HepG2 (cell line): Measurements from ENCODE around the gene CD36. TPM values are rescaled to one million over a fixed set of nuclear protein-coding genes. Genes with fewer than 3 reads are reported as not detected.

Experiments used
- ATAC-seq: fragments of 200-7000 bp; cut with Tn5 transposase; 3 replicates; pipeline ENCODE4 v1.9.1; 2020; ENCODE audit warnings: mild to moderate bottlenecking, moderate library complexity
- BruUV-seq: library from RNA; stranded (reverse); fragments of 400-500 nt; replicated peaks from 2 replicates; lab custom pipeline; 2021; lab: Mats Ljungman, UMichigan
- CTCF ChIA-PET: fragments of 300-600 bp; formaldehyde crosslinking; extraction: SDS; loops from one replicate; lab custom pipeline; 2021; ENCODE audit warnings: low total read pairs, inconsistent platforms, low intra/inter-chr PET ratio; lab: Yijun Ruan, JAX
- POLR2A ChIA-PET: fragments of 350-600 bp; sonication (Branson Sonifier 250); formaldehyde crosslinking; loops from one replicate; lab custom pipeline; 2020; ENCODE audit warnings: antibody characterized with exemption, inconsistent platforms; lab: Yijun Ruan, JAX
- DNase-seq: peaks from one replicate; pipeline ENCODE4 v3.0.0-alpha.2; 2015; ENCODE audit warnings: low spot score
- FAIRE-seq: peaks from 3 replicates; lab custom pipeline; 2011; peaks lifted over from hg19 to GRCh38; lab: Jason Lieb, UNC
- H2AFZ ChIP-seq: one replicate; pipeline ENCODE4 v1.6.1; 2011; ENCODE audit warnings: low read length, inconsistent platforms
- H3K27ac ChIP-seq: fragments of 300-600 bp; 3 replicates; pipeline ENCODE4 v1.8.0; 2011; ENCODE audit warnings: mixed run types, mild to moderate bottlenecking, mixed read lengths, low read length, inconsistent platforms; ENCODE audit not compliant: insufficient read depth; ENCODE audit errors: extremely low read length
- H3K27me3 ChIP-seq, 2 experiments: fragments of 200-600 bp in 1 of 2; 2 replicates in 1 of 2; 3 replicates in 1 of 2; pipeline versions ENCODE4 v1.6.0 to v1.8.0; 2011; ENCODE audit warnings: low read length in 2 of 2, mild to moderate bottlenecking in 2 of 2, moderate library complexity in 2 of 2, inconsistent platforms in 1 of 2; ENCODE audit not compliant: insufficient read depth in 2 of 2, control insufficient read depth in 1 of 2
- H3K36me3 ChIP-seq, 2 experiments: fragments of 200-600 bp in 1 of 2; replicated peaks in 1 of 2; 2 replicates in 1 of 2; 3 replicates in 1 of 2; pipeline versions ENCODE4 v1.5.1 to v1.8.0; 2011; ENCODE audit warnings: low read length in 2 of 2, inconsistent platforms in 1 of 2; ENCODE audit not compliant: insufficient read depth in 2 of 2, control insufficient read depth in 1 of 2
- H3K4me1 ChIP-seq: 2 replicates; pipeline ENCODE4 v1.5.1; 2012; ENCODE audit warnings: low read length, inconsistent platforms; ENCODE audit not compliant: insufficient read depth
- H3K4me2 ChIP-seq: 2 replicates; pipeline ENCODE4 v1.6.0; 2011; ENCODE audit warnings: low read depth, low read length, inconsistent platforms
- H3K4me3 ChIP-seq, 3 experiments: fragments of 200-600 bp in 1 of 3; sonication (generic), shearing (Covaris generic) in 1 of 3; replicated peaks in 1 of 3; 2 replicates each; pipeline ENCODE4 v1.5.1; 2011 to 2016; ENCODE audit warnings: low read length in 3 of 3, inconsistent platforms in 2 of 3, low read depth in 2 of 3, mild to moderate bottlenecking in 2 of 3, control low read depth in 1 of 3, mixed read lengths in 1 of 3; ENCODE audit not compliant: insufficient read depth in 1 of 3
- H3K79me2 ChIP-seq: one replicate; pipeline ENCODE4 v1.6.1; 2011; ENCODE audit warnings: low read length, inconsistent platforms; ENCODE audit not compliant: insufficient read depth
- H3K9ac ChIP-seq: 2 replicates; pipeline ENCODE4 v1.6.0; 2011; ENCODE audit warnings: mild to moderate bottlenecking, low read depth, low read length, inconsistent platforms; ENCODE audit not compliant: insufficient read depth
- H3K9me3 ChIP-seq: 2 replicates; pipeline ENCODE4 v1.5.1; 2012; ENCODE audit warnings: mild to moderate bottlenecking, low read length
- H4K20me1 ChIP-seq: 2 replicates; pipeline ENCODE4 v1.6.0; 2011; ENCODE audit warnings: inconsistent platforms, mild to moderate bottlenecking, low read length, moderate library complexity; ENCODE audit not compliant: insufficient read depth
- BRCA1 ChIP-seq: sonication (generic); formaldehyde crosslinking; IDR thresholded peaks from 2 replicates; pipeline ENCODE4 v1.4.0; 2020; ENCODE audit warnings: missing genetic modification reagents
- CCDC6 ChIP-seq: sonication (generic); formaldehyde crosslinking; IDR thresholded peaks from 2 replicates; pipeline ENCODE4 v1.8.1; 2022; ENCODE audit warnings: mild to moderate bottlenecking, missing genetic modification reagents, moderate library complexity
- JUN ChIP-seq: sonication (generic); formaldehyde crosslinking; IDR thresholded peaks from 2 replicates; pipeline ENCODE4 v1.4.0; 2020; ENCODE audit warnings: mild to moderate bottlenecking, missing genetic modification reagents
- NAIF1 ChIP-seq: sonication (generic); formaldehyde crosslinking; IDR thresholded peaks from 2 replicates; pipeline ENCODE4 v1.5.0; 2020; ENCODE audit warnings: mild to moderate bottlenecking, missing genetic modification reagents, borderline replicate concordance
- SMYD3 ChIP-seq: sonication (generic); formaldehyde crosslinking; IDR thresholded peaks from 2 replicates; pipeline ENCODE4 v1.8.1; 2023; ENCODE audit warnings: mild to moderate bottlenecking, missing genetic modification reagents
- TARDBP ChIP-seq: sonication (generic); formaldehyde crosslinking; IDR thresholded peaks from 2 replicates; pipeline ENCODE4 v1.8.0; 2022; ENCODE audit warnings: mild to moderate bottlenecking, missing genetic modification reagents
- TP53 ChIP-seq: sonication (generic); formaldehyde crosslinking; conservative IDR thresholded peaks from 2 replicates; pipeline ENCODE4 v1.4.0; 2020; ENCODE audit warnings: missing genetic modification reagents
- ZNF224 ChIP-seq: sonication (generic); formaldehyde crosslinking; IDR thresholded peaks from 2 replicates; pipeline ENCODE4 v1.5.0; 2020; ENCODE audit warnings: mild to moderate bottlenecking, missing genetic modification reagents
- ZNF30 ChIP-seq: sonication (generic); formaldehyde crosslinking; IDR thresholded peaks from 2 replicates; pipeline ENCODE4 v1.5.0; 2020; ENCODE audit warnings: mild to moderate bottlenecking, missing genetic modification reagents
- ZNF674 ChIP-seq: sonication (generic); formaldehyde crosslinking; IDR thresholded peaks from 2 replicates; pipeline ENCODE4 v1.5.0; 2020; ENCODE audit warnings: low read depth, mild to moderate bottlenecking, missing genetic modification reagents
- WGBS: methylation state at CpG from one replicate; pipeline ENCODE4 v1.1.6; 2017; ENCODE audit warnings: low lambda C conversion rate; 5-methylcytosine and 5-hydroxymethylcytosine counted together
- in situ Hi-C: cut with HindIII; loops from 2 replicates; pipeline ENCODE4 v1.10.0; 2017; ENCODE audit warnings: low pct_unique_long_range_greater_than_20kb; ENCODE audit not compliant: extremely low pct_ligation_motif_present
- intact Hi-C: fragments of 100-400 bp; cut with micrococcal nuclease; formaldehyde crosslinking; loops from one replicate; pipeline ENCODE4 v1.10.0; 2022; ENCODE audit not compliant: unreplicated experiment
- polyA plus RNA-seq, 8 experiments: library from polyadenylated mRNA; depleted of rRNA in 3 of 8; stranded (reverse) in 7 of 8; unstranded in 1 of 8; fragments of >200 nt; fragmentation: Illumina TruSeq in 4 of 8; extraction: Trizol in 4 of 8; gene quantifications; 2 replicates each; pipeline versions ENCODE4 v1.2.1 to v1.2.3, GENCODE V29; 2011 to 2016; ENCODE audit warnings: low read depth in 4 of 8, missing spikeins in 1 of 8, mixed read lengths in 1 of 8; ENCODE audit not compliant: insufficient read depth in 1 of 8
- total RNA-seq, 5 experiments: library from RNA; depleted of rRNA; stranded (reverse); fragments of >200 nt; fragmentation: Illumina TruSeq; extraction: Trizol; gene quantifications; 2 replicates each; pipeline ENCODE4 v1.2.3, GENCODE V29; 2016; ENCODE audit warnings: low read depth in 1 of 5
- TF ChIP-seq, protein P1 (sequence below): conservative IDR thresholded peaks from 2 replicates; pipeline ENCODE4 v1.6.1; 2018; ENCODE audit warnings: missing genetic modification reagents
- TF ChIP-seq, protein P2 (sequence below): IDR thresholded peaks from 2 replicates; pipeline ENCODE4 v1.6.1; 2016; ENCODE audit warnings: low read depth, control low read depth
- TF ChIP-seq, protein P3 (sequence below): sonication (generic); formaldehyde crosslinking; IDR thresholded peaks from 2 replicates; pipeline ENCODE4 v1.5.0; 2020; ENCODE audit warnings: mild to moderate bottlenecking, missing genetic modification reagents

Gene CD36
- total and polyA plus RNA-seq, 2 of the 13 experiments (the other 11 are each of a cell fraction or from before 2014, with no cell fraction given) = 2.8 to 4.8 TPM

DNA sequence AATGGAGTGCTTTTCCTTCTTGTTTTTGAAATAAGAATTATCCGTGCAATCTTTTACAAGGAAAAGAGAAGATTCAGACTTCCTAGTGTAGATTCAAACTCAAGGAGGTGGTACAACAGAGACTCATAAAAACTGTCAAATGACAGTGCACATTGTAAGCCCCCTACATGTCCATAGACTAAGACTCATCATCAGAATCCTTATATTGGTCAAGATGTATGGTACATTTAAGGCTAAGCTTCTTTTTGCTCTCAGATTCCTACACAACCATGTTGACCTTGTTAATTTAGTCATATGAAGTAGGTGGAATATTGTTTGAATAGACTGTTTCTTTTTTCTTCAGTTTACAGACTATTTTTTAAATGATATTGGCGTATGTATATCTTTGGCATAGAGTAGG is 11.6 kb downstream of the CD36 start (continued):
- TF ChIP-seq, protein P1, sequence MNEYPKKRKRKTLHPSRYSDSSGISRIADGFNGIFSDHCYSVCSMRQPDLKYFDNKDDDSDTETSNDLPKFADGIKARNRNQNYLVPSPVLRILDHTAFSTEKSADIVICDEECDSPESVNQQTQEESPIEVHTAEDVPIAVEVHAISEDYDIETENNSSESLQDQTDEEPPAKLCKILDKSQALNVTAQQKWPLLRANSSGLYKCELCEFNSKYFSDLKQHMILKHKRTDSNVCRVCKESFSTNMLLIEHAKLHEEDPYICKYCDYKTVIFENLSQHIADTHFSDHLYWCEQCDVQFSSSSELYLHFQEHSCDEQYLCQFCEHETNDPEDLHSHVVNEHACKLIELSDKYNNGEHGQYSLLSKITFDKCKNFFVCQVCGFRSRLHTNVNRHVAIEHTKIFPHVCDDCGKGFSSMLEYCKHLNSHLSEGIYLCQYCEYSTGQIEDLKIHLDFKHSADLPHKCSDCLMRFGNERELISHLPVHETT (CRISPR knock-in tag) = no peak
- TF ChIP-seq ZNF224 (no peak), ZNF674 (no peak), CCDC6 (CRISPR knock-in tag) (no peak), TARDBP (CRISPR knock-in tag) (no peak), SMYD3 (no peak), TP53 (CRISPR knock-in tag) (no peak), BRCA1 (CRISPR knock-in tag) (no peak), NAIF1 (CRISPR knock-in tag) (no peak)
- TF ChIP-seq, protein P2, sequence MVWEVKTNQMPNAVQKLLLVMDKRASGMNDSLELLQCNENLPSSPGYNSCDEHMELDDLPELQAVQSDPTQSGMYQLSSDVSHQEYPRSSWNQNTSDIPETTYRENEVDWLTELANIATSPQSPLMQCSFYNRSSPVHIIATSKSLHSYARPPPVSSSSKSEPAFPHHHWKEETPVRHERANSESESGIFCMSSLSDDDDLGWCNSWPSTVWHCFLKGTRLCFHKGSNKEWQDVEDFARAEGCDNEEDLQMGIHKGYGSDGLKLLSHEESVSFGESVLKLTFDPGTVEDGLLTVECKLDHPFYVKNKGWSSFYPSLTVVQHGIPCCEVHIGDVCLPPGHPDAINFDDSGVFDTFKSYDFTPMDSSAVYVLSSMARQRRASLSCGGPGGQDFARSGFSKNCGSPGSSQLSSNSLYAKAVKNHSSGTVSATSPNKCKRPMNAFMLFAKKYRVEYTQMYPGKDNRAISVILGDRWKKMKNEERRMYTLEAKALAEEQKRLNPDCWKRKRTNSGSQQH = no peak

DNA sequence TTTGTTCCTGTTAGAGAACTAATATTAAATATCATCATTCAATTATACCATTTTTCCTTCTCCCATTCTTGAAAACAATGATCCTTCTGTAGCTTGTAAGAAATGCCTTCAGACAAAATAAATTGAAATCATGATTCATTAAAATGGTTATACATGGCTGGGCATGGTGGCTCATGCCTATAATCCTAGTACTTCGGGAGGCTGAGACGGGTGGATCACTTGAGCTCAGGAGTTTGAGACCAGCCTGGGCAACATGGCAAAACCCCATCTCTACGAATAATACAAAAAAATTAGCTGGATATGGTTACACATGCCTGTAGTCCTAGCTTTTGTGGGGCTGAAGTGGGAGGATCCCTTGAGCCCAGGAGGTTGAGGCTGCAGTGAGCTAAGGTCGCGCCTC is 13.0 kb downstream of the CD36 start:
- WGBS = 98% methylated on average over 5 of the region's 5 CpGs
- no peaks in the 10 kb centered on the region for H4K20me1 ChIP-seq
- ATAC-seq = no peak
- no peak overlapping the region for H3K27ac ChIP-seq
- intact Hi-C loops = loop anchor here (10.0 kb wide), 2 partner anchors 517 to 587 kb away; partner anchors contain the start of gene GNAI1
- no peak for DNase-seq
- H3K4me3 ChIP-seq = no peak overlapping the region
- no peak overlapping the region for H3K4me2 ChIP-seq
- CTCF ChIA-PET = no interaction called here
- no peaks in the 10 kb centered on the region for H3K27me3 ChIP-seq
- in situ Hi-C loops = no loop called here
- no peak for FAIRE-seq
- no peaks in the 10 kb centered on the region for H3K79me2 ChIP-seq
- BruUV-seq = no TSS peak
- H3K9ac ChIP-seq = no peak overlapping the region
- POLR2A ChIA-PET = no interaction called here
- no peaks in the 10 kb centered on the region for H3K9me3 ChIP-seq
- H3K4me1 ChIP-seq = peaks cover 21% of the 10 kb centered on the region
- no peak overlapping the region for H2AFZ ChIP-seq
- no peaks in the 10 kb centered on the region for H3K36me3 ChIP-seq
- TF ChIP-seq ZNF30 (CRISPR knock-in tag) (no peak), JUN (CRISPR knock-in tag) (no peak)
- TF ChIP-seq, protein P3, sequence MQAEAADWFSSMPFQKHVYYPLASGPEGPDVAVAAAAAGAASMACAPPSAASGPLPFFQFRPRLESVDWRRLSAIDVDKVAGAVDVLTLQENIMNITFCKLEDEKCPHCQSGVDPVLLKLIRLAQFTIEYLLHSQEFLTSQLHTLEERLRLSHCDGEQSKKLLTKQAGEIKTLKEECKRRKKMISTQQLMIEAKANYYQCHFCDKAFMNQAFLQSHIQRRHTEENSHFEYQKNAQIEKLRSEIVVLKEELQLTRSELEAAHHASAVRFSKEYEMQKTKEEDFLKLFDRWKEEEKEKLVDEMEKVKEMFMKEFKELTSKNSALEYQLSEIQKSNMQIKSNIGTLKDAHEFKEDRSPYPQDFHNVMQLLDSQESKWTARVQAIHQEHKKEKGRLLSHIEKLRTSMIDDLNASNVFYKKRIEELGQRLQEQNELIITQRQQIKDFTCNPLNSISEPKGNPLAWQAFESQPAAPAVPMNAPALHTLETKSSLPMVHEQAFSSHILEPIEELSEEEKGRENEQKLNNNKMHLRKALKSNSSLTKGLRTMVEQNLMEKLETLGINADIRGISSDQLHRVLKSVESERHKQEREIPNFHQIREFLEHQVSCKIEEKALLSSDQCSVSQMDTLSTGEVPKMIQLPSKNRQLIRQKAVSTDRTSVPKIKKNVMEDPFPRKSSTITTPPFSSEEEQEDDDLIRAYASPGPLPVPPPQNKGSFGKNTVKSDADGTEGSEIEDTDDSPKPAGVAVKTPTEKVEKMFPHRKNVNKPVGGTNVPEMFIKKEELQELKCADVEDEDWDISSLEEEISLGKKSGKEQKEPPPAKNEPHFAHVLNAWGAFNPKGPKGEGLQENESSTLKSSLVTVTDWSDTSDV (CRISPR knock-in tag) = no peak
